GM18907 (cell line): Measurements from ENCODE around the gene ITFG2.

Source experiments
- ATAC-seq: cut with Tn5 transposase; IDR thresholded peaks from one replicate; pipeline ENCODE4 v1.9.1; 2021; ENCODE audit warnings: mild to moderate bottlenecking, moderate library complexity; ENCODE audit not compliant: unreplicated experiment

The ITFG2 gene

DNA sequence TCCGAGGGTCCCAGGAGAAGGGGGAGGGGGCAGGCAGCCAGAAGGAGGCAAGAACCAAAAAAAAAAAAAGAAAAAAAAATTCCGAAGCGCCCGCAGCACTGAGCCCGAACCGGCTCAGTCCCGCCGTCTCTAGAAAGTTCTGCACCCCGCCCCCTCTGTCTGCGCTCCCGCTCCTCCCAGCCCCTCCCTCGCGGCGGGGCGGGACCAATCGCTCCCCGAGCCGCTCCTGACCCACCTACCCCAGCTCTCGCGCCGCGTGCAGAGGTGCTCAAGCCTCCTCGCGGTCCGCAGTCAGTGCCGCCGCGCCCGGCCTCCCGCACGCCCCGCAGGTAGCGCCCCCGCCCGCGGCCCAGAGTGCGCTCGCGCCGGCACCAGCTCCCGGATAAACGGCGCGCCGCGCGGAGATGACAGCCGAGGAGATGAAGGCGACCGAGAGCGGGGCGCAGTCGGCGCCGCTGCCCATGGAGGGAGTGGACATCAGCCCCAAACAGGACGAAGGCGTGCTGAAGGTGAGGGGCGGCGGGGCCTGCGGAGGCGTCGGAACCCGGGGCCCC lies 17.7 kb upstream of the ITFG2 start, which contains the start of gene FKBP4:
FKBP4 (plus strand) TSS at position 235 of the 554 bp plus-strand sequence; CDS start at position 405, 170 bp downstream.
- peak; percentile 81 for ATAC-seq

DNA sequence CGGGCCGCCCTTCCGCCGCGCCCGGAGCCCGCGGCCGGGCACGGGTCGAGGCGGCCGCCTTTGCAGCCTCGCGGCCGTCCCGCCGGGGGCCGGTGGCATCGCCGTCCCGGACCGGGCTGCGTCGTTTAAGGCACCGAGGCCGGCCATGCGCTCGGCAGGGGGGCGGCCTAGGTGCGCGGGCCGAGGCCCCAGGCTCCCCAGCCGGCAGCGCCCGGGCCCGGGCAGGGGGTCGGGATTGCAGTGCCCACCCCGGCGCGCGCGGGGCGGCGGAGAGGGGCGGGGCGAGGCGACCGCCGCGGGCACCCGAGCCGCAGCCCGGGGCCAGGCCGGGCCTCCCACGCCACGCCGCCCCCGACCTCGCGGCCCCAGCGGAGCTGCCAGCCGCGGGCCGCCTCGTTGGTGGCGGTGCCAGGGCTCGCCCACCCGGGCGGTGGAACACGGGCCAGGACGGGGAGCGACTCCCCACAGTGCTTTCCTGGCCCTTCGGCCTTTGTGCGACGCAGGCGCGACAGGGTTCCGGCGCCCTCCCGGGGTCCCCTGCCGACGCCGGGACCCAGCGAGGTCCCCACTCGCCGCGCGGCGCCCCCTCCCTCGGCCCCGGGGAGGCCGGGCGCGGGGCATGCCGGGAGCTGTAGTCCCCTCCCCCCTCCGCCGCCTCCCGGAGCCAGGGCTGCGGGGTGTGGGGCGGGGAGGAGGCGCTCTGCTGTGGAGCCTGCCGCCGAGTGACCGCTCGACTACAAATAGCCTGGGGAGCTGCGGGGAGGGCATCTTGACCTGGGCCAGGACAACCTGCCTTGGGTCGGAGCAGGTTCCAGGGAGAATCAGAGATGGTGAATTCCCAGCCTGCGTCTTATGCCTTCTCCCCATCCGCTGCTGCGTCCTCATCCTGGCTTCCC lies 16.9 kb upstream of the ITFG2 start:
- peak; percentile 66 for ATAC-seq

DNA sequence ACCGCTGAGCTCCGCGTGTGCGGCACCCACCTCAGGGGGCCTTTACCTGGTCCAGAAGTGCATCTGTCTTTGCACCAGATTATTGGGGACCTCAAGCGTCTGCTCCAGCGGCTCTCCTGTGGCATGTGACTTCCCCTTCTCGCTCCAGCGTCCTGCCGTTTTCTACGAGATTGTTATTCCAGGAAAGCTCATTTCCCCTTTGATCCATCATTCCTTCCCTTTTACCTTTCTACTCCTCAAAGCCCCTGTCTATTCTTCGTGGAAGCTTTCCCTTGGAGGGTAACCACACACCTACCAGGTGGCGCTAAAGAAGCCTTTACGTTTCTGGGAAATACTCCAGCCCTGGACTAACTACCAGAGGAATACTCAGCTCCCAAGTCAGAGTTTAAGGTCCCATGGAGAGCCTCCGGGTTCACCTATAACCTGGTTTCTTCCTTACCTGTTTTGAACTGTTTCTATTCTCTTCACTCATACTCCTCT lies 16.2 kb upstream of the ITFG2 start:
- ATAC-seq: no peak

DNA sequence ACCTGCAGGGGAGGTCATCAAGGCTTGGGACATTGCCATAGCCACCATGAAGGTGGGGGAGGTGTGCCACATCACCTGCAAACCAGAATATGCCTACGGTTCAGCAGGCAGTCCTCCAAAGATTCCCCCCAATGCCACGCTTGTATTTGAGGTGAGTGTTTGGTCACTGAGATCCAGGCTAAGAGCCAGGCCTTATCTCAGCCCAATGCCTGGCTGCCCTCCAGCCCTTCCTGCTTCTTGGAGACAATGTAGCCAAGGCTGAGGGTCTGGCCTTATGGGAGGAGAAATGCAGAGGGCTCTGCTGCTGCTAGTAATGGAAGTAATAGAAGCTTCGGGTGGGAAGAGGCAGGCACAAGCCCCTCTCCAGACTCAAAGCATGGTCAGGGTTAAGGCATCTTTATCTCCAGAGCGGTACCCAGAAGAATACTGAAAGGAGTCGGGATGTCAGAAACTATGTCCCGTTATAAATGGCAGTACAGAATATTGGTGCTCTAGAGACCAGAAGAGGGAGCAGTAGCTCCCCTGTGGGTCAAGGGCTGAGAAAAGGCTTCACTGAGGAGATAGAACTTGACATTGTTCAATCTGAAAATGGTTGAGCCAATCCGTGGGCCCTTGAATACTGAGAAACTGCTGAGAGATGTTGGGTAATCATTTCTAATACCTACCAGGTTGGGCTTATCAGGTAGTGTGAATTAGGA lies 14.6 kb upstream of the ITFG2 start:
- ATAC-seq: no peak

DNA sequence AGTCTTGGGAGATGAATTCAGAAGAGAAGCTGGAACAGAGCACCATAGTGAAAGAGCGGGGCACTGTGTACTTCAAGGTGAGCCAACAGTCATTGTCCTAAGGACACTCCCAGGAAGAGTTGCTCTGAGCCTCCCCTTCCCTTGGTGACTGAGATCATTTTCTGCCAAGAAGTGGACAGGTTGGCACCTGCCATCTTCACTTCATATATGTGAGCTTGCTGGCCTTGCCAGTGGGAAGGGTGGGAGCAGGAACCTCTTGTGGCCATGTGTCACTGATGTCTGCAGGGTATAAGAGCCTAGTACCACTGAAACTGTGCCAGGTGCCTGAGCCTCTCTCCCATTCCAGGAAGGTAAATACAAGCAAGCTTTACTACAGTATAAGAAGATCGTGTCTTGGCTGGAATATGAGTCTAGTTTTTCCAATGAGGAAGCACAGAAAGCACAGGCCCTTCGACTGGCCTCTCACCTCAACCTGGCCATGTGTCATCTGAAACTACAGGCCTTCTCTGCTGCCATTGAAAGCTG lies 12.4 kb upstream of the ITFG2 start:
- no peak for ATAC-seq

DNA sequence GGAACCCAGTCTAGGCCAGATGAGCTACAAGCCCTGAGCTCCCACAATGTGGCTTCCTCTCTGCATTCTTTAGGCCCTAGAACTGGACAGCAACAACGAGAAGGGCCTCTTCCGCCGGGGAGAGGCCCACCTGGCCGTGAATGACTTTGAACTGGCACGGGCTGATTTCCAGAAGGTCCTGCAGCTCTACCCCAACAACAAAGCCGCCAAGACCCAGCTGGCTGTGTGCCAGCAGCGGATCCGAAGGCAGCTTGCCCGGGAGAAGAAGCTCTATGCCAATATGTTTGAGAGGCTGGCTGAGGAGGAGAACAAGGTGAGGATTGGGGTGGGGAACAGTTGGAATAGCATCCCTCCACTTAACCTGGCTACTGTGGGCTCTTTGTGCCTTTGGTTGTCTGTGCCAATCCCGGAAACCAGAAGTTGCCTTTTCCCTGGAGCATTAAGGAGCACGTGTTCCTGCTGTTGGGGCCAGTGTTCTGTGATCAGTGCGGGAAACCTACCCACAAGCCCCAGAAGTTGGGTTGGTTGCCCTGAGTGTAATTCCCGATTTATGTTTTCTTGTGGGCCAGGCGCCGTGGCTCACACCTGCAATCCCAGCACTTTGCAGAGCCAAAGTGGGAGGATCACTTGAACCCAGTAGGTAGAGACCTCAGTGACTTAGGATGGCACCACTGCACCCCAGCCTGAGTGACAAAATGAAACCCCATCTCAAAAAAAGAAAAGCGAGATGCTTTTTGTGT lies 11.3 kb upstream of the ITFG2 start:
- ATAC-seq: no peak

DNA sequence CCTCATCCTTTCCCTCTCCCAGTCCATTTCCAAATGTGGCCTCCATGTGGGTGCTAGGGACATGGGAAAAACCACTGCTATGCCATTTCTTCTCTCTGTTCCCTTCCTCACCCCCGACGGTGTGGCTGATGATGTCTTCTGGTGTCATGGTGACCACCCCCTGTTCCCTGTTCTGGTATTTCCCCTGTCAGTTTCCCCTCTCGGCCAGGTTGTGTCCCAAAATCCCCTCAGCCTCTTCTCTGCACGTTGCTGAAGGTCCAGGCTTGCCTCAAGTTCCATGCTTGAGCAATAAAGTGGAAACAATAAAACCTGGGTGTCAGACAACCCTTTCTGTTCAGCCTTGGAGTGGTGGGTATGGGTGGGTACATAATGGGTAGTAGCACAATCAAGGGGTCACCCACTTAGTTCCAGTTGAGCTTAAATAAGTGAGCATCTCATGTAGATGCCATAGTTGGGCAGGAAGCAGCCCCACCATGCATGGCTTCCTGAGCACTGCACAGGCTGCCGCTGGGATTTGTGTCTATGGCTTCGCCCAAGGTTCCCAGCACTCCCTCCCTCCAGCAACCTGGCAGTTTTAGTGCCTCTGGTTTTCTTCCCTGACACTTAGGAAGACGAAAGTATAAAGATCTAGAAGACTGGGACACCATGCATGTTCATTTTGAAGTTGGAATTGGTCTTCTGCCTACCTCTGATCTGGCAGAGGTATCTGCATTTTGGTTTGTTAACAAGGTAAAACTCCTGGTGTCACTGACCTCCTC lies 8.7 kb upstream of the ITFG2 start:
- ATAC-seq: no peak

DNA sequence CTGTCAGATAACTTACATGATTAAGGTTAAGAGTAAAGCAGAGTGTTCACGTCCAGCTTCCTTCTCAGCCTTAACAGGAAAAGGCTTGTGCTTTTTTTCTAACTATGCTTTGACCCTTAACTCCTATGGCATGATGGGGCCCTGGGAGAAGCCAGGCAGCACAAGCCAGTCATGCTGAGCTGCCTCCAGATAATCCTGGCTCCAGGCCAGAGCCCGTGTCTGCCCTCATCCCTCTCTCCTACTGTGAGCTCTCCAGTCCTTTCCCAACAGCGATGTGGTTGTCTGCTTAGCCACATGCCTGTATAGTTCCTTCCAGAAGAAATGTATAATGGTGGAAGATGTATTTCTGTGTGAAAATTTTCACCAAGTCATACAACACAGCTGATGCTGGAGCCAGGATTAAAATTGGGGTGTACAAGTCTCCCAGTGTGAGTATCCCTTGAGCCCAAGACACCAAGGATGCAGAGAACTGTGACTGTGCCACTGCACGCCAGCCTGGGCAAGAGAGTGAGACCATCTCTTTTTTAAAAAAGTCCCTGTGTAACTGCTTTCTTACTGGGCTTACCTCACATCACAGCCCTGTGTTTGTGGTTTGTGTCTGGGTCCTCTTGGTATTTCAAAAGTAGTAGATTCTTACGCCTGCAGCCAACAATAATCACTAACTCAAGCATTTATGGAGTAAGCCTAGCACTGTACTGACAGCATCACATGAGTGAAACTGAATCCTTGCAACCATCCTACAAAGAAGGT lies 7.9 kb upstream of the ITFG2 start:
- no peak for ATAC-seq

DNA sequence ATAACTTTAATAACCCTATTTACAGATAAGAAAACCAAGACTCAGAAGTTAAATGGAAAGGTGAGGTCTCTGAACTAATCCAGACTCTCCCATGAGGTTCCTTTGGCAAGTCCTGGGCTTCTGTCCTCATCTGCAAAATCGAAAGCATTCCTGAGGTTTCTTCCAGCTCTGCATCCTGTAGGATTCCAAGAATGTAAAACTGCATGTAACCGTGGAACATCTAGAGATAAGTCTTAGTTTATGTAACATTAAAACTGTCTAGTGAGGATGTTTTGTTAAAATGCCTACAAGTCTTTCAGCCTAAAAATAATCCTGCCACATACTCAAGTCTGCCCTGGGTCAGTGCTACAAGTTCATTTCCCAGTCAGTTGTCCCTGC lies 7.3 kb upstream of the ITFG2 start:
- no peak for ATAC-seq

DNA sequence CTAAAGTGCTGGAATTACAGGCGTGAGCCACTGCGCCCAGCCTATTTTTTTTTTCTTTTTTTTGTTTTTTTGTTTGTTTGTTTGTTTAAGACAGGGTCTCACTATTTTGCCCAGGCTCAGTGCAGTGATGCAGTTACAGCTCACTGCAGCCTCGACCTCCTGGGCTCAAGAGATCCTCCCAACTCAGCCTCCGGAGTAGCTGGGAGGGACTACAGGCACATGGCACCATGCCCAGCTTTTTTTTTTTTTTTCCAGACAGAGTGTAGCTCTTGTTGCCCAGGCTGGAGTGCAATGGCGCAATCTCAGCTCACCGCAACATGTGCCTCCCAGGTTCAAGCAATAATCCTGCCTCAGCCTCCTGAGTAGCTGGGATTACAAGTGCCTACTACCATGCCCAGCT lies 5.8 kb upstream of the ITFG2 start:
- no peak for ATAC-seq

DNA sequence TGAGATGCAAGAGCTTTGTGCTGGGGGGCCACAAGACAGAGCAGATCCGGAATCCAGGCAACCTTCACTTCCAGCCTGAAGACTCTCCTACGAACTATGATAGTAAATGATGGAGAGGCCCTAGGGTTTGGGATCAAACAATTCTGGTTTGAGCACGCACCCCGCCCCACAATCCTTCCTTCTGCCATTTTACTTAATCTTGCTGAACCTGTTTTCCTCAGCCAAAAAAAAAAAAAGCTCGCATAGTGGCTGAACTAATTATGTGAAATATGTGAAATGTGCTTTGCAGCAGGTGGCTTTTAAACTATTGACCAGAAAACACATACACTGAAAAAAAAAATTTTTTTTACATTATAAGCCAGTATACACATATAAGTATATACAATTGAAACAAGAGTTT lies 667 bp upstream of the ITFG2 start:
- ATAC-seq: no peak

DNA sequence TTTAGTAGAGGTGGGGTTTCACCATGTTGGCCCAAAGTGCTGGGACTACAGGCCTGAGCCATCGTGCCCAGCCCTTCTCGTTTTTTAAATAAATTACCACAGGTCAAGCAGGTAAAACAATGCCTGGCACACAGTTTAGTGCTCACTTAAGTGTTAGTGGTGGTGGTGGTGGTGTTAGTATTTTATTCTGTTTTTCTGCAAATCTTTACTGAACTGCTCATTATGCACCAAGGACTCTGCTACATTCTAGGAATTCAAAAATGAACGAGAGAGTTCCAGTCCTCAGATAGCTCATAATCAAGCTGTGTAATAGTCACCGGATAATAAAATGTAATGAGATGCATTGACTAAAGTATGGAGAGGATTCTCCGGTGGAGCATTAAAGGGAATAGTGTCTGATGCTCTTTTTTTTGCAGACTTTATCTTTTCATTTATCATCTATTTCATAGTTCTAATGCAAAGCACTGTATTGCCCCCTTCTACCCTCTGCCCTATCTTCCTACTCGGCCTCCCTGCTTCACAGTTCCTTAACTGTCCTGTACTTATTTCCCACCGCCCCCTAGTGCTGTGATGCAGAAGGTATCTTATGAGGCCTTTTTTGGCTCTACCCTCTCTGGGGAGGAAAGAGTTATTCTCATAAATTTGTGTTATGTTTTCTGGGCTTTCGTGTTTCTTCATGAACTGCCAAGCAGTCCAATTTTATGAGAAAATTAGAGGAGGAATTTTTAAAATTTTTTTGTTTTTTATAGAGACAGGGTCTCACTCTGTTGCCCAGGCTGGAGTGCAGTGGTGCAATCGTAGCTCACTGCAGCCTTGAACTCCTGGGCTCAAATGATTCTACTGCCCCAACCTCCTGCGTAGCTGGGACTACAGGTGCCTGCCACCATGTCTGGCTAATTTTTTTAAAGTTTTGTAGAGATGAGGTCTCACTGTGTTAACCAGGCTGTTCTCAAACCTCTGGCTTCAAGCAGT lies 1.0 kb downstream of the ITFG2 start:
- ATAC-seq: peak; percentile 43

DNA sequence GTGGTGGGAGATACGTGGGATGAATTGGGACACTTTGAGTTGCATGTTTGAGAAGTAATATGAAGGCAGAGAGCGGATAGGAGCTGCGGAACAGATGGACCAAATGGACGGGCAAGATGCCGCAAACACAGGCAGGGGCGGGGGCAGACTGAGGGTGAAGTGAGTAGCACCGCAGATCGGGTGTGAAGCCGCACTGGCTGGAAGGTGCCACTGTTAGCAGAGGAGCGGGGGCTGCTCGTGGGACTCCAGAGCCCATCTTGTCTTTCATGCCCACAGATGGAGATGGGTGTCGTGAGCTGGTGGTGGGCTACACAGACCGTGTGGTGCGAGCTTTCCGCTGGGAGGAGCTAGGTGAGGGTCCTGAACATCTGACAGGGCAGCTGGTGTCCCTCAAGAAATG lies 7.3 kb downstream of the ITFG2 start:
- no peak for ATAC-seq

DNA sequence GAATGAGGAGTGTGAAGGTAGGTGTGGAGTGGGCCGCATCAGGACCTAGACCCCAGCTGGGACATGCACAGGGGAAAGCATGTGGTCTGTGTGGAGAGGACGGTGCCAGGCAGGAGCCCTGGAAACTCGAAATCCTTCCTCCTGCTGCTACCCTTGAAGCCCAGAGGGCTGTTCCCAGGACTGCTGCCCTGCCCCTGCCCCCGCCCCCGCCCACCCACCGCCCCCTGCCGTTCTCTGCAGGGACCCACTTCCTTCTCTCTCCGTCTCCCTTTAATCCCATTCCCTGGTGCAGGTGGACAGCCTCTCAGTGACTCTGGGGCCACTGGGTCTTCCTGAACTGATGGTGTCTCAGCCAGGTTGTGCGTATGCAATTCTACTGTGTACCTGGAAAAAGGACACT lies 8.0 kb downstream of the ITFG2 start:
- no peak for ATAC-seq

DNA sequence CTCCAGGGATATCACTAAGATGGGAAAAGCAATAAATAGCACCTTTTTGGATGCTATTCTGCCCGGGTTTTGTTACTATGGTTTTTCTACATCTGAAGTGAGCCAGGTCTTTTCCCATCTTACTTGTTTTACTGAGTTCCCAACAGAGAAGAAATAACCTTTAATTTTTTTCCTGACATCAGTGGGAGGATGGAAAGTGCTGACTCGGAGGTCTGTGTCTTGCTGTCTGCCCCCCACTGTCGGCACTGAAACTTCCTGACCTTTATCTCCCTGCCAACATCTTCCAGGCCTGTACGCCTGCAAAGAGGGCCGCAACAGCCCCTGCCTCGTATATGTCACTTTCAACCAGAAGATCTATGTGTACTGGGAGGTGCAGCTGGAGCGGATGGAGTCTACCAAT lies 11.0 kb downstream of the ITFG2 start:
- ATAC-seq: no peak

DNA sequence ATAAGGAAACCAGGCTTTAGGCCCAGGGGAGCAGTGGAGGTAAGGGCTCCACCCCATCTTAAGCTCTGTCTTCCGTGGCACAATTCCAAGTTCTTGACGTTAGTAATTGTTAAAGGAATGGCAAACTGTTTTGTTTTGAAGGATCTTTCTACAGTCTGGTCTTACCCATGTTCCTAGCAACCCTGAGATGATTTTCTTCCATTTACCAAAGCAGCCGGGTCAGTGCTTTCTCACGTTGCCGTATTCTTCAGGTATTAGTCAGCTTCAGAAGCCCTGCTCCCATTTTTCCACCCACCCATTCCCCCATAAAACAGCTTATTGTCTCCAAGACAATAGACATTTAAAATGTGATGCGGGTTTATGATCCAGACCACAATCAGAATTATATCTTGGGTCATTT lies 12.1 kb downstream of the ITFG2 start:
- no peak for ATAC-seq

DNA sequence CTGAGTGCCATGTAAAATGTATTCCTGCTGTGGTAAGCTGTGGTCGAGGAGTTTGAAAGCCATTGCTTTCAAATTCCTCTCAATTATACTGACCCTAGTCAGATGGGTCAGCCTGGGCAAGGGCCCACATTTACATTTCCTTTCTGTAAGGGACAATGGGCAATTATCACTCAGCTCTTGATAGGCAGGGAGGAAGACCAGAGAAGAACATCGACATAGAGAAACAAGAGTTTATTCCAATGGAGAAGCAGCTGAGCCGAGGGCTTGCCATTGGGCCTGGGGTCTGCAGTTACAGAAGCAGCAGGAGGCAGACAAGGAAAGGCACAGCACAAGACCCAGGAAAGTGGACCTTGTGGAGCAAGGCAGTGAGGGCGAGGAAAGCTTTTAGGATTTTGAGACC lies 12.7 kb downstream of the ITFG2 start:
- no peak for ATAC-seq

DNA sequence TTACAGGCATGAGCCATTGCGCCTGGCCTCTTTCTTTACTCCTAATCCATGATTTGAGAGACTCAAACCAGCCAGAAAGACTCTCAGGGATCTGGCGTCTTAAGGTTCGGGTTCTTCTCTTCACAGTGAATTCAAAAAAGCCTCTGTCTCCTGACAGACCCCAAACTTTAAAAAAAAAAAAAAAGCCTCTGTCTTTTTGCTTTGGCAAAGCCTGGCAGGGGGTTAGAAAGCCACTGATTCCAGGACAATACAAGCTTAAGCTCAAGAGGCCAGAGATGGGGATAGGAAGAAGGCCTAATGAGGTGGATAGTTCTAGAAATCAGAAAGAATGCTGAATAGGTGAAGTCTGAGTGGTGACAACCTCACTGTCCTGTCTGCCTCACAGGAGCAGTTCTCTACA lies 13.6 kb downstream of the ITFG2 start:
- ATAC-seq: no peak
